GM21447 (cell line): ENCODE results near the gene RTP3.

Experiments
- ATAC-seq: cut with Tn5 transposase; IDR thresholded peaks from one replicate; pipeline ENCODE4 v1.9.1; 2021; ENCODE audit not compliant: unreplicated experiment

Gene RTP3

GRCh38 chr3:46497556-46498265, at the start of gene RTP3:
TSS of gene RTP3 (plus strand) at chr3:46497976. CDS start at chr3:46498063, 87 bp downstream.
- no peak for ATAC-seq

GRCh38 chr3:46448721-46449120, 49.1 kb upstream of the RTP3 start:
- no peak for ATAC-seq

DNA sequence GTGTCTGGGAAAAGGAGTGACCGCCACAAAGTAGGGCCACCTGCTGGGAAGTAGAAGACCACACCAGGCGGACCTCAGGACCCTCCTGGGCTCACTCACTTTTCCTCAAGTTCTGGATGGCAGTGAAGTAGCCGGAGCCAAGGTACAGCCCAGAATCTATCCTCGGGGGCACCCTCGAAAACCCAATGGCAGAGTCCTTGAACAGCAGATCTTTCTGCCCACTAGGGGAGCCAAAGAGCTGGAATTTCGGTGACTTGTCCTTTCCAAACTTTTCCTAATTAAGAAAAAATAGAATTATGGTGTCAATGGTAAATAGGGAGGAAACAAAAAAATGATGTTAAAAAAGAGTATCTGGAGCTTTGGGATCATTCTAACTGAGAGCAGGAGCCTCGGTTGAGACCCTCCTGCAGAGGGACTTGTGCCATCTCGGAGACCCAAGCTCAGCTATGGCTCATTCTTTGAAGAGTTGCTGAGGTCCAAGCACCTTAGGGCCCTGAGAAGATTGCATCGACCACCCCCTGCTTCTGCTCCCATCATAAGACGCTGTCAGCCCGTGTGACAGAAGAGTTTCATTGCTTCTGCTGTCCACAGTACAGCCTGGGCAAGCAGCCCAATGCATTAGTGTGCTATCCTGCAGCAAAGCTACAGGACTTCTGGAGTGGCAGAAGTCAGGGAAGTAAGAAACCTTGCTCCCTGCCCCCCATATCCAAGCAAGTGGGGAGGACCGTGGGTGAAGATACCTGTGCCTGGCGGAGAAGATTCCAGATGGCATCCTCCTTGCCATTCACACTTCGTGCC, 47.8 kb upstream of the RTP3 start:
- ATAC-seq, result no peak

GRCh38 chr3:46453526-46454208, 44.1 kb upstream of the RTP3 start:
- no peak for ATAC-seq

DNA sequence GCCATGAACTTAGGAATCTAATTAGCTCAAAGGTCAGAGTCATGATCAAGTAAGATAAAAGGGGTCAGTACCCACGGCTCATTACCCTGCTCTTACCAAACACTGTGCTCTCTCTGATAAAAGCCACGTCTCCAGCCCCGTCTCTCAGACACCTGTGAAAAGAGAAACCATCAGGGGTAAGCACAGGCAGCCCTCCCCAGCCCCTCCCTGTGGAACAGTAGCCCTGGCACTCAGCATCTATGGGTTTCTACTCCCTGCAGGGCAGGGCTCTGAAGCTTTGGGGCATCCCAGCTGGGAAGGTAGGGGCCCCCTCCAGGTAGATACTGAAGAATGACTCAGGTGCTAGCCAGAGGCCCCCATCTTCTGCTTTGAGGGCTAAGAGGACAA, 43.6 kb upstream of the RTP3 start:
- ATAC-seq, result no peak

- no peak for ATAC-seq
Observed at GRCh38 chr3:46454606-46455005, 43.2 kb upstream of the RTP3 start.

GRCh38 chr3:46455231-46456115, 42.3 kb upstream of the RTP3 start:
- no peak for ATAC-seq

DNA sequence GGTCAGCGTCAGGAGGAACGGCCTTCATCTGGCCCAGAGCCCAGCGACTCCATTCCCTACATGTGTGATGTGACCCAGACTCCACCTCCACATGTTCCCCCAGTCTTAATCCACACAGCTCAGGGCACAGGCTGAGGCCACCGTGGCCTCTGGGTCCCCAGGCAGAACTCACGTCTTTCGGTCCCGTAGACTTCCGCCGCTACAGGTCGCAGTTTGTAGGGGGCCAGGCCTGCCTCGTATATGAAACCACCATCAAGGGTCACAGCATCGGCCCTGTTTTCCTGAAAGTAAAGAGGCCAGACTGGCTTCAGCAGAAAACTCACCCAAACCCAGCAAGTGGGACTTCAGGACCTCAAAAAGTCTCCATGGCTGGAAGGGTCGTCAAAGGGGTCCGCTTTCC, 41.7 kb upstream of the RTP3 start:
- no peak for ATAC-seq

- no peak for ATAC-seq
Observed at GRCh38 chr3:46460051-46460450, 37.7 kb upstream of the RTP3 start.

- ATAC-seq, result no peak
Observed at GRCh38 chr3:46462111-46462510, 35.7 kb upstream of the RTP3 start.

DNA sequence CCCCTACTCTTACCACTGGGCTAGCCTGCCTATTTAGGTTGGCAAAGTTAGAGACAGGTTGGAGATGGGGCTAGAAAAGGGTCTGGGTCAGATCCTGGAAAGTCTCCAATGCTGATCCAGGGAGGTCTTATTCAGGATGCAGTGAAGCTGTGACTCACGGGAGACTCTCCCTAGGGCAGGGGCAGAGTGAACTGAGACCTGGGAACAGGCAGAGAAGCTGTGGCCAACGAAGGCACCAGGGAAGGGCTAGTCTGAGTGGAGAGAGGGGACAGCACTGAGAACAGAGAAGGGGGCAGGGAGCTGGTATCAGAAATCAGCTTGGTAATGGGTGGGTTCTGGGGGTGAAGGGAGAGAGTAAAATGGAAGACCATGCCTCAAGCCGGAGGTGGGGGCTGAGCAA, 35.3 kb upstream of the RTP3 start:
- ATAC-seq, result no peak

DNA sequence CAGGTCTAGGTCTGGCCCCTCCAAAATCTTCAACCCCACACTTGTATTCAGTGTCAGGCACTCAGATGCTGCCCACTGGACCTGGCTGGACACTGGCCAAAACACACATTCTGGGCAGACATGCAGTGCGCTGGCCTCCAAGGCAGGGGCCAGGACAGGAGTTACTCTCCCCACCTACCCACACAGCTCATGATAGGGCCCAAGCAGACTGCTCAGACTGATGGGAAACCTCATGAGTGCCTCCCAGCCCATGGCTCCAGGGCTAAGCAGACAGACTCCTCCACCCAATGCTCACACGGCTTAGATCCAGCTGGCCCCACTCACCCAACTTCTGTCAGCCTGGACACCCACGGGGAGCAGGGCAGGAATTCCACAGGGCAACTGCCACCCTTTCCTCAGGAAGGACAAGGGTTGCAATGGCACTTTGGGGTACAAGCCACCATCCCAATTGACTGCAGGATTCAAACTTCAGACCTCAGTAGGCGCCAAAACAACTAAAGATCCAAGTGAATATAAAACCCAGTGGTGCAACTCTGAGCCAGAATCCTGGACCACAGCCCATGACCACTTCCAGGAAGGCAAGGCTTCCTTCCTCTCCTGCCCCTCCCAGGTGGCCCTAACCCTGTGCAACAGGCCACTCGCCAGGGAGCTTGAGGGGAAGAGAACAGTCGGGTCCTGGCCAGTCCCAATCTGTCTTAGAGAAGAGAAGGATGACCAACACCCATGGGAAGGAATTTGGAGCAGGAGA, 34.5 kb upstream of the RTP3 start:
- no peak for ATAC-seq

- ATAC-seq, result no peak
Observed at GRCh38 chr3:46463868-46464241, 33.9 kb upstream of the RTP3 start.

DNA sequence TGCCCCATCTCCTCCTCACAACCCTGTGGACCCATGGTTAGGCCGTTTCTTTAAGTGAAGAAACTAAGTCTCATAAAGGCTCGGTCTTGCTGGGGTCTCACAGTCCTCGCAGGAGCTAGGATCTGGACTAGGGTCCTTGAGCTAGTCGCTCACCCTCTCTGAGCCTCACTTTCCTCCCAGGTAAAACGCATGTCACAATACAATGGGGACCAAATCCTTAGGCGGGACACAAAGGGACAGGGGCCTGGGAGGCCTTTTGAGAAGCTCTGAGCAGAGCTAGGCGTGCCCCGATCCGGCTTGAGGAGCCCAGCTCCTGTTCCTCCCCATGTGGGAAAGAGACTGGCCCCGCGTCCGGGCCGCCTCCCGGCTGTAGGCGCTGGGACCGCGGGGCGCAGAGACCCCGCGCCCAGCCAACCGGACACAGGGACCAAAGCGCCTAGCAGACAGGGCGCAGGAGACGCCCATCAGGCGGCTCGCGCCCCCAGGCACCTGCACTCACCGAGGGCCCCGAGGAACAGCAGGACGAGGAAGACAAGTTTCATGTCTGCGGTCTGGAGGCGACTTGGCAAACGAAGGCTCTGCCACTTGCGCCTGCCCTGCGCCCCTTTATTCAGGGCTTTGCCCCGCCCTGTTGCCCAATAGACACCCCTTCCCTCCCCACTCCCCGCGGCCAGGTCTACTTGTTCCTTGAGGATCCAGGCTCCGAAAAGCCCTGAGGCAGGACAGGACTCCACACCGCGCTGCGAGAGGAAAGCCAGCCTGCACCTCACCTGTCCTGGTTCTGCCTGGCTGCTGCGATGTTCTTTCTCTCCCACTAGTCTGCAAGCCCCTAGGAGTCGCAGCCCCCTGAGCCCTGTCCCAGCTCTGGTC, 33.2 kb upstream of the RTP3 start, which contains the start of gene LTF:
Gene LTF (minus strand): TSS at position 580 of the 870 bp plus-strand sequence. CDS start 38 bp downstream, at position 542.
- no peak for ATAC-seq

DNA sequence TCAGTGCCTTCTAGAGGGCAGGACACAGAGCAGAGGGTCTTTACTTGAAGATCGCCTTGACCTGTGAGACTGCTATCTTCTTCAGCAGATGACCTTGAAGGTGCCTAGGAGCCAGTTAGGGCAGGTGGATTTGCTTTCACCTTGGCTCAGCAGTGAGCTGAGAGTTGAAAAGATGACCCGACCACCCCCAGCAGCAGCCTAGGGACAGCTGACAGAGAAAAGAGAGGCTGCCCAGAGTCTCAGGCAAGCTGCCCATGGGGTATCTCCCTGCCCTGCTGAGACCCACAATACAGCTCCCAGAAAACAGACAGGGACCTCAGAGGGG, 32.6 kb upstream of the RTP3 start:
- ATAC-seq, result no peak

DNA sequence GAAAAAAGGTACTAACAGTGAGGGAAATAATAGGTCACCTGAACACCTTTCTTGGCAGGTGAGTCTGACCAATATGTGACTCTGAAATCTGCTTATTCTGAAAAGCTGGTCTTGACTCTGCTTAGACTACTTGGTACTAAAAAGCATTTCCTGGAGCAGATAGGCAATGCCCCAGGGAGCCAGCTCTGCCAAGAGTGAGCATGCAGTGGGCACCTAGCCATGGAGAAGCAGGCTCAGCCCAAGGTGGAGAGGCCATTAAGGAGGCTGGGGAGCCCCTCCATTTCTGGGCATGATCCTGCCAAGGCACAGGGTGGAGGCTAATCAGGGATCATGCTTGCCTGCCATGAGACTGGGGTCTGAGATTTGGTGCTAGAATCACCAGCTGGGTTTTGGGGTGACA, 31.5 kb upstream of the RTP3 start:
- no peak for ATAC-seq

GRCh38 chr3:46466871-46467403, 30.8 kb upstream of the RTP3 start:
- no peak for ATAC-seq

DNA sequence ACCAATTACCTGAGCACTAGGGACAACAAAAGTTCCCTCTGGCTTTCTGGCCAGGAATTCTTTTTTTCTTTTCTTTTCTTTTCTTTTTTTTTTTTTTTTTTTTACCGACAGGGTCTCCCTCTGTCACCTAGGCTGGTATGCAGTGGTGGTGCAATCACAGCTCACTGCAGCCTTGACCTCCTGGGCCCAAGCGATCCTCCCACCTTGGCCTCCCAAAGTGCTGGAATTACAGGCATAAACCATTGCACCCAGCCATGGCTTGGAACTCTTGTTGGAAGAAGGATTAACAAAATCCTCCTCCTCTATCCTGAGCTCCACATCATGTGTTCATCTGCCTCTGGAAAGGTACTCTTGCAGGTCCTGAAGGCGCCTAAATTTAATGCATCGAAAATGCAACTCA, 30.2 kb upstream of the RTP3 start:
- no peak for ATAC-seq
